ENCODE measurements around the gene TNNI2.
"Not testable (repeated sequence)": the region's sequence is repeated elsewhere in the genome, so short reads cannot be mapped to it uniquely, and the experiment has no call there.

TNNI2 gene

DNA sequence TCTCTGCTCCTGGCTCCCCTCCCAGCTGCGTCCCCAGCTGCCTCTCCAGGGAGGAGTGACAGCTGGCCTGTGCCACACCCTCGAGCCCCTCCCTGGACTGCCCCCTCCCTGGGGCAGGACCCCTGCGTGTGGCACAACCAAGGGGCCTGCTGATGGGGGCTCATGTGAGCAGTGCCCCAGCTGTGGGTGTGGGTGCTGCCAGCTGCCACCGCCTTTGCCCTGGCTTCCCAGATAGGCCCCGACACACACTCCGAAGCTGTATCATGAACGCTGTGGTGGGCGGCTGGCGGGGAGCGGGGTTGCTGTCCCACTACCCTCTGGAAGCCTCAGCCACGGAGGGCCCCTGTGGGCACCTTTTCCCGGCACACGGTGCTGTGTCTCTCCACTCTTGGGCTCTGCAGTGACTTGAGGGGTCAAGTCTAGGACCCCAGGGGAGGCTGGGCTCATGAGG lies 37.1 kb downstream of the TNNI2 start:
- not testable (repeated sequence) for DNase-seq

DNA sequence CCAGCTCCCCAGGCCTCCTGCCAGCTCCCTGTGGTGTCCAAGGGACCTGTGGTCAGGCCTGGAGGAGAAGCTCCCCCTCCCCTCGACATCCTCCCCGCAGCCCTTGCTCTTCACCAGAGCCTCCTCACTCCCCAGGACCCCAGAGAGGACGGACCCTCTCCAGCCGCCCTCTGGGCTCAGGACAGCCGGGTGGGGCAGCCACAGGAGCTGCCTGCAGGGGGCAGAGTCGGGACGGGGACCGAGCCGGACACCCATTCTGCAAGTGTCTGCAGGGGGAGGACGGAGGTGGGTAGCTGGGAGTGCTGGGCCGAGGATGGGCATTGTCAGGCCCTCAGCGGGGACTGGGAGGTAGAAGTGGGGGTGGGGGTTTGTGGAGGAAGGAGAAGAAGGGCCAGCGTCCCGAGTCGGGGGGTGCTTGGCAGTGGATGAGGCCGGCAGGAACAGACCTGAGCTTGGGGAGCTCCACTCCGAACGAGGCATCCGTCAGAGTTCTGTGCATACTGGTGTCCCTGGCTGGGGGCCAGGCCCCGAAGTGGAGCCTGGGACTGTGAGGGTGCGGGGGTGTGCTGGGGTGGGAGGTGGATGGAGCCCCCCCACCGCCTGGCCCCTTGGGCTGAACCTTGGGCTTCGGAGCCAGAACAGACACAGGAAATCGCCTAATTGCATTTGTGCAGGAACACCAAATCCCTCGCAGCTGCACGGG lies 37.7 kb downstream of the TNNI2 start:
- DNase-seq = peak; percentile 31

DNA sequence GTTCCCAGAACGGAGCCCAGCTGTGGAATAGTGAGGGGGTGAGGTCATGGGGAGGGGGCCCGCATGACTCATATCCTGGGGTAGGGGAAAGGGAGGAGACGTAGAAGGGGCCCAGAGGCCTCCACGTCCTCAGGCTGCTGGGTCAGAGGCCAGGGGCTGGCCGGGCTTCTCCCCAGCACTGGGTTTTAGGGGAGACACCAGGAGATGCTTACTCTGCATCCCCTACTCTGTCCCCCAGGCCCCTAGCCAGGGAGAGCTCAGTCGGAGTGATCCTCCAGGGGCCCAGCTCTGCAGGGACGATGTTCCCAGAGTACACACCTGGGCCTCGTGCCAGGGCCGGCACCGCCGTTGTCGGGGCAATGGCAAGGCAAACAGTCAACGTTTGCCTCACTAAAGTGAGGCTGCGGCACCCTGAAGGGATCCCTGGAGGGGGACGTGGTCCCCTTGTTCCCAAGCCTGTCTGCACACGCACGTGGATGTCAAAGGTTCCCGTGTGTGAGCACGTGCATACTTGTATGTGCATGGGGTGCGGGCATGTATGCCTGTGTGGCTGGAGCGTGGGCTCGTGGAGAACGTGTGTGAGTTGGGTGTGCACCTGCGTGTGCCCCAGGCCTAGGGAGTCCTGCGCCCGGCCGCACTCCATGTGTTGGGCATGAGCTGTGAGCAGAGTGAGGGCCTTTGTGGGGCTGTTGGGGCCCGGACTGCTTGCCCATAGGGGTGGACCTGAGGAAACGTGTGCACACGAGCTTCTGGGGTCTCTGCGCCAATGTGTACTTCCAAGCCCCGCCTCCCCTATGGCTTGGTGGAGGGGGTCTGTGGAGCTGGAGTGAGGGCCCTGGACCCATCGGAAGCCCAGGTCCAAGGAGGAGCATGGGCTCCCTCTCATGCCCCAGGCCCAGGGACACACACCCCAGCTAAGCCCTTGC lies 38.7 kb downstream of the TNNI2 start:
- no peak for DNase-seq

DNA sequence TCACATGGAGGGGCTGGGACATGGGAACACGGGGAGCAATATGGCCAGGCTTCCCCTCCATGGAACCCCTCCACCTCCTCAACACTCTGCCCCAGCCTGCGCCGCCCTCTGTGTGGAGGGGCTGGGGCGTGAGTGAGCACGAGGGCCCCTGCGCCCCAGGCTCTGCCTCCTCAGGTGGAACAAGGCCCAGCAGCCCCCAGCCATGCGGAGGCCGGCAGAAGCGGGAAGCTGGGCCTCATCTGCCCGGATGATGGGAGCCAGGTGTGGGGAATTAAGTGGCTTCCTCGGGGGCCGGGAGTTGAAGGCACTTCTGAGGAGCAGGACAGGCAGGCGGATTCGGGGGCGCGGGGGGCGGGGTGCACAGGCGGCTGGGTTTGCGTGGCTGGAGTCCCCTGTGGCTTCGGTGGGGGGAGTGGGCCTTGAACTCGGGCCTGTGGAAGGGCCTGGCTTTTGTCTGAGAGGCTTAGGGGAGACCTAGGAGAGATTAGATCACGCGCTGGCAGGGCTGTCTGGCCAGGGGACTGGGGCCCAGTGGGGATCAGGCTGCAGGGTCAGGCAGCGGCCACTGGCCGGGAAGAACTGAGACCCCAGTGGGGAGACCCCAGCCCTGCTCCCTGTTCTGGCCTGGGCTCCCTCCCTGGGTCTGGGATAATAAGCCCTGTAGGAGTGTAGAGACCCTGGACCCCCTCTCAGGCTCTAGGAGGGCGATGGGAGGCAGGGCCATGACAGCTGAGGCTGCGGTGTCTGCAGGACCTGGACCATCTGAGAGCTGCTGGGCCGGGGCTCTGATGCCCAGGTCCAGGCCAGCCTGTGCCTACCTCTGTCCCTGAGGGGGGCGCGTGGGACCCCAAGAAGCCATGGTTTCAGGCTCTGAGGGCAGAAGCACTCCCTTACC lies 39.6 kb downstream of the TNNI2 start:
- no peak for DNase-seq

DNA sequence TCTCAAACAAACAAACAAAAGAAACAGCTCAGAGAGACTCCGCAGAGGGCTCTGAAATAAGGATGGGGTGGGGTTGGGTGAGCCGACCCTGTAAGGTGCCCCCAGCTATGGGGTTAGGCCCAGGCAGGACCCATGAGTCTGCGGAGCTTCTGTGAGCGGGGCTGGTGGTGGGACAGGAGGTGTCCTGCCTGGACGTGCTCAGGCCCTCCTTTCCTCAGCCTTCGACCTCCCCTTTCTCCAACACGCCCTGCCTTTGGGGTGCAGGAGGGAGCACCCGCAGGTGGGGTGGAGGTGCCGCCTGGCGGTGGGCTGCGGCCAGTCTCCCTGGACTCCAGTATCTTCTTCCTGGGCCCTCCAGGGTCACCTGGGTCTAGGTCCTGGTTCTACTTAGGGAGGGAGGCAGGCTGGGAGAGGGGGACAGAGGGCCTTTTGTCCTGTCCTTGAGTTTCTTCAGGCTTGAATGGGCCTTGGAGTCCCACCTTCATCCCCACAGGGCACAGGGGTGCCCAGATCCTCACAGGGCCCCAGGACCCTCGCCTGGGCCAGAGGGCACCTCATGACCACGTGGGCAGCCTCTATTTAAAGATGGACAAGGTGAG lies 40.7 kb downstream of the TNNI2 start:
- peak; percentile 14 for DNase-seq

DNA sequence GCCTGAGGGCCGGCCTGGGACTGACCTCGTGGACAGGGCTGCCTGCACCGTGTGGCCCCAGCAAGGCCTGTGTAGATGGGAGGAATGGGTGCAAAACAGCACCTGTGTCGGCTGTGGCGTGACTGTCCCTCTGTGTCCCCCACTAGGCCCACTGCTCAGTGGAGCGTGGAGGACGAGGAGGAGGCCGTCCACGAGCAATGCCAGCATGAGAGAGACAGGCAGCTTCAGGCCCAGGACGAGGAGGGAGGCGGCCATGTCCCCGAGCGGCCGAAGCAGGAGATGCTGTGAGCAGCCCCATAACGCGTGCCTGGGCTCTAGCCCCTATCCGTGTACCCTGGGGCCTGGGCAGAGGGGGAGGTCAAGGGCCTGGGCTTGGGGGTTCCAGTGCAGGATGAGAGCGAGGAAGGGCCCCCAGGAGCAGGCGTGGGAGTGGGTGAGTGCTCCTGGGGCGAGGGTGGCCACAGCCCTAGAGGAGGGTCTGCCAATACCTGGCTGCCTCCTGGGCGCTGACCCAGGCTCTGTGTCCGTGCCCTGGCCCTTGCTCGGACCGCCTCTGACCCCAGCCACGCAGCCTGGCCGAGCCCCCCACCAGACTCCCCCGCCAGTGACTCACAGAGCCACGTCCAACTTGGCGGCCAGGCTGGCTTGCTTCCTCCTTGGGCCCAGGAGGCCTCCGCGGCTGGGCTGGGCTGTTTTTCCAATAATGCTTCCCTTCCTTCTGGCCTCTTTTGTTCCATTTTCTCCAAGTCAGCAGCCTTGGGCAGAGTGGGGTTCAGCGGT lies 41.4 kb downstream of the TNNI2 start:
- no peak for DNase-seq

DNA sequence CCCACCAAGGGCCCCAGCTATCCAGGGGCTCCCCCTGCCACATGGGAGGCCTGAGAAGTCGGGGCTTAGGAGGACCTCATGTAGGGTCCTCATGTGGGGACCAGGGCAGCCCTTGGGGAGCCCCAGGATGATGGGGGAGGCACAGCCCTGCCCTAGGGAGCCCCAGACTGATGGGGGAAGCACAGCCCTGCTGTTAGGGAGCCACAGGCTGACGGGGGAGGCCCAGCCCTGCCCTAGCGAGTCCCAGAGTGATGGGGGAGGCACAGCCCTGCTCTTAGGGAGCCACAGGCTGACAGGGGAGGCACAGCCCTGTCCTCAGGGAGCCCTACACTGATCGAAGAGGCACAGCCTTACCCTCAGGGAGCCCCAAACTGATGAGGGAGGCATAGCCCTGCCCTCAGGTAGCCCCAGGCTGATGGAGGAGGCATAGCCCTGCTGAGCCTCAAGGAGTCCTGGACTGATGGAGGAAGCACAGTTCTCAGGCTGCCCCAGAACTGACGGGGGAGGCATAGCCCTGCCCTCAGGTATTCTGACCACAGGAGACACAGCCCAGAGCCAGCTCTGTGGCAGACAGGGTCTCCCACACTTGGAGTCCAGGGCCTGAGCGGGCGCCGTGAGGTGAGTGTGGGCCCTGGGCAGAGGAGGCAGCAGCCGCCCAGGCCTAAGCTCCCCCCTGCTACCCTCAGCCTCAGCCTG lies 42.1 kb downstream of the TNNI2 start:
- no peak for DNase-seq

DNA sequence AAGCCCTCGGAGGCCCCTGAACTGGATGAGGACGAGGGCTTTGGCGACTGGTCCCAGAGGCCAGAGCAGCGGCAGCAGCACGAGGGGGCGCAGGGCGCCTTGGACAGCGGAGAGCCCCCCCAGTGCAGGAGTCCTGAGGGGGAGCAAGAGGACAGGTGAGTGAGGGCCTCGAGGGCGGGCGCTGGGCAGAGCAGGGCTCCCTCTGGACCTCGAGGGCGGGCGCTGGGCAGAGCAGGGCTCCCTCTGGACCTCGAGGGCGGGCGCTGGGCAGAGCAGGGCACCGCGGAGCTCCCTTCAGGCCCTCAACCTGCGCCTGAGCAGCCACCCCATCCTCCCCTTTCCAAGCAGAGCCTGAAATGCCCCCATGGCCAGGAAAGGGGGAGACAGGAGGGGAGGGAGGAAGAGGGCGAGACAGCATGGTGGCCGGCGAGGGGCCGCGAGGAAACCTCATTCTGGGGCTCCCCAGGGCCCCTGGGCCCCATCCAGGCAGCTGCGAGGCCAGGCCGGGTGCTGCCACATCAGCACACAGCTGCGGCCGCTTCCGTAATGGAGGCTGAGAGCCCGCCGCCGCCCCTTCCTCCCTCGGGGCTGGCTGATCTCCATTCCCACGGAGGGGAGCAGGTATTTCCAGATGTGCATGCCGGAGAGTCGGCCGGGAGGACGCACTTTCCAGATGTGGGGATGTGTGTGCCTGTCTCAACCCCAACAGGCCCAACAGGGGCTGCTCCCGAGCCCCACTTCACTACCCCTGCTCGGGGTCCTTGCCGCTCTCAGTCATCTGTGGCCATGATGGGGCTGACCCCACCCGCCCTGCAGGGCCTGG lies 42.9 kb downstream of the TNNI2 start:
- peak; percentile 14 for DNase-seq

DNA sequence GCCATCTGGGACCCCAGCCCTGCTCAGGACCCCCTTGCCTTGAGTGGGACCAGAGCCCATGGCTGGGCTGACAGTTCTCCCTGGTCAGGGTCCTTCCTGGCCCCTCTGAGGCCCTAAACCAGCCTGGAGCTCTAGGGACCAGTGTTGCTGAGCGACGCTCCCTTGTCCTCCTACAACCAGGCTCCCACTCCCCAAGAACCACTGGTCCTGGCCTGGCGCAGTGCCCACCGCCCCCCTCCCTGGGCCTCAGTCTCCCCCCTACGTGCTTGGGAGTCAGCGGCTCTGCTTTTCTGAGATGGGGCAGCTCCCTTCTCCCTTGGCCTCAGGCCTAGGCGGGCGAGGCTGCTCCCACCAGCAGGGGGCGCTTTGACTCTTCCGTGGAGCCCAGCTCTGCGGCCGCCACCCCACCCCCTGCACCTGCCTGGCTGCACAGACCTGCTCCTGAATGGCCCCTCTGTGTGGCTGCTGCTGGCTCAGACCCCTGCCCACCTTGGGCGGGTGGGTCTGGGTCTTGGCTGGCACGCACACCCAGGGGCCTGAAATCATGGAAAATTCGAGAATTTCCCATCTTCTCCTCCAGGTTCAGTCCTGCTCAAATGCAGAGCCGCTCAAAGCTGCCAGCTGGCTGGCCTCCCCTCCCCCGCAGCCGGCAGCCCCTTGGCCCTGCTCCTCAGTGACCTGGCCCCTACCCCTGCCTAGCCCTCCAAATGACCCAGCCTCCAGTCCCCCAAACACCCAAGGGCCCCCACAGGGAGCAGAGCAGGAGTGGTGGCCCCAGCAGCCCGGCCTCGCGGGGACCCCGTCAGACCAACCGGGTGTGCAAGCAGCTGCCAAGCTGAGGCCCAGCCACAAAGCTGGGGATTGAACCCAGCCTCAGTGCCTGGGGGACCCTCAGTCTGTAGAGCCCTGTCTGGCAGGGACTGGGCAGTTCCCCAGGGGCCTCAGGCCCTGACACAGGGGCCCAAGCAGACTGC lies 43.8 kb downstream of the TNNI2 start:
- DNase-seq = peak; percentile 85

DNA sequence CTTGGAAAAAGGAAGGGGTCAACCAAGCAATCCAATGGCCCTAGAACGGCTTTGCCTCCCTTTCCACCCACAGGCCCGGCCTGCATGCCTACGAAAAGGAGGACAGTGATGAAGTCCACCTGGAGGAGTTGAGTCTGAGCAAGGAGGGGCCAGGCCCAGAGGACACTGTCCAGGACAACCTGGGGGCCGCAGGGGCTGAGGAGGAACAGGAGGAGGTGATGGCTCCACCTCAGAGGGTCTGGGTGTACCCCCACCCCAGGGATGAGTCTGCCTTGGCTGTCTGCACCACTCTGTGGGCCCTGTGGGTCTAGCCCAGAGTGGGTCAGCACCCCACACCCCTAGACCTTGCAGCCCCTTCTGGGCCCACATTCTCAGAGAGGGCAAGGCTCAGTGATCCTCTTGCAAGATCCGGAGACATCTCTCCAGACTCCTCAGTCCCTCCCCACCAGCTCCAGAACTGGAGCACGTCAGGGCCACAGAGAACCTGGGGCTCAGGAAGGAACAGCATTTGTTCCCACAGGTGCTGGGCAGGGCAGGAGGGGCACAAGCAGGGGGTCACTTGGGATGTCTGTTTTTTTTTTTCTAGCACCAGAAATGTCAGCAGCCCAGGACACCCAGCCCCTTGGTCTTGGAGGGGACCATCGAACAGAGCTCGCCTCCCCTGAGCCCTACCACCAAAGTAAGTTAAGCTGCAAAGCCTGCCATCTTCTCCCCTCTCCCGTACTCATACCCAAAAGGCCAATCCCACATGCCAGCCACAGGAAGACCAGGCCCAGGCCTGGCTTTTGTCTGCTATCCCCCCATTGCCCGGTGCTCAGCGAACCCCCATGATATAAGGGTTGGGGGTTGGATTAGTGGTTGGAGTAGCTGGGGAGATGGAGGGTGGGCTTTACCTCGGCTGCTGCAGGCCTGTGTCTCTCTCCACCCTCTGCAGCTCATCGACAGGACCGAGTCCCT lies 44.8 kb downstream of the TNNI2 start:
- DNase-seq = no peak

DNA sequence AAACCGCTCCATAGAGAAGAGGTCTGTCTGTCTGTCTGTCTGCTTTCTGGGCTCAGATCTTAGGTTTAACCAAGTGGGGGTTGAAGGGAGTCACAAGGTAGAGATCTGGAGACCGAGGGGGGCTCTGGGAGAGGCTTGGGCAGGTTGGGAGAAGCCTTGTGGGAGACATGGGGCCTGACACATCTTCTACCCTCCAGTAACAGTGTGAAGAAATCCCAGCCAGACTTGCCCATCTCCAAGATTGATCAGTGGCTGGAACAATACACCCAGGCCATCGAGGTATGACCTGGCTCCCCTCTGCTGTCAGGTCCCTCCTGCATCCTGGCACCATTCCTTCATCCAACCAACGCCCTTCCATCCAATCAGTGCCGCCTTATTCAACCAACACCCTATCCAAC lies 45.5 kb downstream of the TNNI2 start:
- DNase-seq = no peak

DNA sequence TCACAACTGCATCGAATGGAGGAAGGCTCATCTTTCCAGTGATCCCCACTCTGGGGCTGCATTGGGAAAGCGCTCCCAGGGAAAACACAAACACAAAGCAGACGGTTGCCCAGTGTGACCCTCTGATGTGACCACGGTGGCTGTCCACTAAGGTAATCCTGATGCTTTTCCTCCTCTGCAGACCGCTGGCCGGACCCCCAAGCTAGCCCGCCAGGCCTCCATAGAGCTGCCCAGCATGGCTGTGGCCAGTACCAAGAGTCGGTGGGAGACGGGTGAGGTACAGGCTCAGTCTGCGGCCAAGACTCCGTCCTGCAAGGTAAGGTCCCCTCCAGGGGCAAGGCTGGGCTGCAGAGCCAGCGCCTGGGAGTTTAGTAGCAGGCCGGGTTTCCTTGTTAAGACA lies 47.8 kb downstream of the TNNI2 start:
- DNase-seq = not testable (repeated sequence)

DNA sequence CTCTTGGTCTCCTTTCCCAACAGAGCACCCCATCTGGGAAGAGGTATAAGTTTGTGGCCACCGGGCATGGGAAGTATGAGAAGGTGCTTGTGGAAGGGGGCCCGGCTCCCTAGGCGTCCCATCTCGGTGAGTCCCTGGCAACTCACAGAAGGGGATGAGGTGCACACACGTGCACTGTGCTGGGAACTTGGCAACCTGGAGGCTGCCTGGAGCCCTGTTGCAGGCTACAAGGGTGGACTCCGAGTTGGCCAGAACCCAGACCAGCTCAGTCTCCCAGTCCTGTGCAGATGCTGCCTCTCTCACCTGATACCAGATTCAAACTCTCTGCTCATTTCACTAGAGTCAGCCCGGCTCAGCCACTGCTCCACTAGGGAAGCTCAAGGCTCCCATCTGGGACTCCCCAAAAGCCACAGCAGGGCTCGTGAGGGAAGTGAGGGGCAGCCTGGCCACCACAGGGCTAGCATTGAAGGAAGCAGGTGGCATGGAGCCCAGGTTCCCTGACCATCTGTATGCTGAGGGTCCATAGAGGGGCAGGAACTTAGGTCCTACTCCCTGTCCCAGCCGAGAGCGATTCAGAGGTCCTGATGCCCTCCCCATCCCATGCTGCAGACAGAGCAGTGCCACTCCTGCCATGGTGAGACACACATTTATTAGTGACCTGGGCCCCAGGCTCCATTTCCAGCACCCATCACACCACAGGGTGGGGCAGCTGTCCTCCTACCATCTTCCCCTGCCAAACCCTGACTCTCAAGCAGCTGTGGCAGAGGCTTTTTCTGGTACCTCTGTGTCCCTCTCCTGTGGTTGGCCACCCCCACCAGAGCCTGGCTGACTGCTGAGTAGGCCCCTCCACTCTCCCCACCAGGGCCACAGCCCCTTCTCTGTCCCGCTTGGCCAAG lies 48.9 kb downstream of the TNNI2 start:
- DNase-seq = no peak

DNA sequence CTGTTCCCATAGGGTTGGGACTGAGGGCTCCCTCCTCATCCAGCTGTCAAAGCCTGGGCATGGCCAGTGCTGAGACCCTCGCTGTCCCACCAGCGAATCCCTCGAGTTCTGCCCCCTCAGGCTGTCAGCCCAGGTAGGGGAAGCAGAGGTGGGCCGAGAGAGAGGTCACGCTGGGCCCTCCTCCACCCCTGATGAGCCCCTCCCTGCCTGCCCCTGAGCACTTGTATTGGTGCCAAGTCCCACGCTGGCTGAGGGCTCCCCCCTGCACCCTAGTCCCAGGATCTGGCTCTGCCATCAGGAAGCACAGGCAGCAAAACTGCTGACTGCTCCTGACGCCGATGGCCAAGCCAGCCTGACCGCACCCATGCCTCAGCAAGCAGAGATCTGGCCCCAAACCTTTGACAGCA lies 49.6 kb downstream of the TNNI2 start:
- DNase-seq = no peak

DNA sequence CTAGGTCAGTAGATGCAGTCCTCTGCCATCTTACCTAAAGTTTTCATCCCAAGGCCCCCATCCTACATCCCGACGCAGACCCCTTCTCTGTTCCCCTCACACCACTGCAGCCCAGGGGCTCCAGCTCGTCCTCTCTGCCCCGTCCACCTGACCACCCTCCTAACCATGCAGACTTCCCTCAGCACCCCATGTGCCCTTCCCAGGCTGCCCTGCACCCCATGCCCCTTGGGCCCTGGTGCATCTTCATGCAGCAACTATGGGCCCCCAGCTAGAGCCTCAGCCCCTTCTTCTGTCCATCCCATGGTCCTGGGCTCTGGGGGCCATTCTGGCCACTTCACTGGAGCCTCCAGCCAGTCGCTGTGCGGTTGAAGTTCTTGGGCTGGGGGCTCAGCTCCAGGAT lies 50.0 kb downstream of the TNNI2 start:
- DNase-seq = no peak

DNA sequence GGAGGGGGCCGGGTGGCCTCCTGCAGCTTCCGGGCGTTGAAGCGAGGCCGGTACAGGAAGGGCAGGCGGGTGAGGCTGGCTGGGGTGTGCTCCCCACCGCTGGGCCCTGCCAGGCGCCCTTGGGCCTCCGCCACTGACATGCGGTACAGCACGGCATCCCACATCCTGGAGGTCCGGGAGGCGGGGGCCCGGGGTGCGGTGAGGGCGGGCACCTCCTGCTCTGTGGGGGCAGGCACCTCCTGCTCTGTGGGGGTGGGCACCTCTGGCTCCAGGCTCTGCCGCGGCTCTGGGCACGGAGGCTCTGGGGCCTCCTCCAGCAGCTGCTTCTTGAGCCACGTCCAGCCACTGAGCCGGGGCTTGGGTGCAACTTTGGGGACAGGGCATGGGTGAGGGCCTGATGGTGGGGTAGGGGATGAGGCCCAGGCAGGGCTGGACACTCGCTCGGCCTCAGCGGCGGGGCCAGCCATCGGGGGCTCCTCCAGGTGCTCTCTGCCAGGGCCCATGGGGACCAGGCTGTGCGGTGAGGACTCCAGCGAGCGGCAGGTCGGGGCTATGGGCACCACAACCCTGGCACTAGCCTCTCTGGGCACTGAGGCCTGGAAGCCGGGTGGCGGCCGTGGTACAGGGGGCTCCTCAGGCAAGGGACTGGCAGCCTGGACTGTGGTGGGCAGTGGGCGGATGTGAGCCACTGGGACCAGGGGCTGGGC lies 50.6 kb downstream of the TNNI2 start:
- peak; percentile 74 for DNase-seq
